ENCODE data around the gene TMEM91. TPM values are rescaled to one million over a fixed set of nuclear protein-coding genes. Genes with fewer than 3 reads are reported as not detected.
"Not testable (repeated sequence)": the region's sequence is repeated elsewhere in the genome, so short reads cannot be mapped to it uniquely, and the experiment has no call there.

Gene TMEM91
- total RNA-seq, 1 experiment from 2014 or later: 5.3 TPM

DNA sequence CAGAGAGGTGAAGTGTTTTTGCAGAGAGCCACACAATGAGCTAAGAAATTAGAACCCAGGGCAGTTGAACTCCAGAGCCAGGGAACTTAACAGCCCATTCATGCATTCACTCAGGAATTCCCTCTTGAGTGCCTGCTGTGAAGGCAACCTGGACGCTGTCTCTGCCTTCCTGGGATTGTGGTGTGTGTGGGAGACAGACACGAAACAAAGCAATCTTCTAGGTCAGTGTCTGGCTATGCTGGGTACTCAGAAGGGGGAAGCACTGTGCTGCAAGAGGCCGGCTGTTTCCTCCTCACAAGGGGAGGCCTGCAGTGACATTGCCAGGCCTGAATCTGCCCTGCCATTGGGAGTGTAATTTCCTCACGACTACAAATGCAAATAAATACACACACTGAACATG lies 30.9 kb downstream of the TMEM91 start (continued):
- TF ChIP-seq, protein P1, sequence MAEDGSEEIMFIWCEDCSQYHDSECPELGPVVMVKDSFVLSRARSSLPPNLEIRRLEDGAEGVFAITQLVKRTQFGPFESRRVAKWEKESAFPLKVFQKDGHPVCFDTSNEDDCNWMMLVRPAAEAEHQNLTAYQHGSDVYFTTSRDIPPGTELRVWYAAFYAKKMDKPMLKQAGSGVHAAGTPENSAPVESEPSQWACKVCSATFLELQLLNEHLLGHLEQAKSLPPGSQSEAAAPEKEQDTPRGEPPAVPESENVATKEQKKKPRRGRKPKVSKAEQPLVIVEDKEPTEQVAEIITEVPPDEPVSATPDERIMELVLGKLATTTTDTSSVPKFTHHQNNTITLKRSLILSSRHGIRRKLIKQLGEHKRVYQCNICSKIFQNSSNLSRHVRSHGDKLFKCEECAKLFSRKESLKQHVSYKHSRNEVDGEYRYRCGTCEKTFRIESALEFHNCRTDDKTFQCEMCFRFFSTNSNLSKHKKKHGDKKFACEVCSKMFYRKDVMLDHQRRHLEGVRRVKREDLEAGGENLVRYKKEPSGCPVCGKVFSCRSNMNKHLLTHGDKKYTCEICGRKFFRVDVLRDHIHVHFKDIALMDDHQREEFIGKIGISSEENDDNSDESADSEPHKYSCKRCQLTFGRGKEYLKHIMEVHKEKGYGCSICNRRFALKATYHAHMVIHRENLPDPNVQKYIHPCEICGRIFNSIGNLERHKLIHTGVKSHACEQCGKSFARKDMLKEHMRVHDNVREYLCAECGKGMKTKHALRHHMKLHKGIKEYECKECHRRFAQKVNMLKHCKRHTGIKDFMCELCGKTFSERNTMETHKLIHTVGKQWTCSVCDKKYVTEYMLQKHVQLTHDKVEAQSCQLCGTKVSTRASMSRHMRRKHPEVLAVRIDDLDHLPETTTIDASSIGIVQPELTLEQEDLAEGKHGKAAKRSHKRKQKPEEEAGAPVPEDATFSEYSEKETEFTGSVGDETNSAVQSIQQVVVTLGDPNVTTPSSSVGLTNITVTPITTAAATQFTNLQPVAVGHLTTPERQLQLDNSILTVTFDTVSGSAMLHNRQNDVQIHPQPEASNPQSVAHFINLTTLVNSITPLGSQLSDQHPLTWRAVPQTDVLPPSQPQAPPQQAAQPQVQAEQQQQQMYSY (CRISPR knock-in tag; IDR thresholded peaks at IDR 0.05): no peak
- no peak for TF ChIP-seq GABPB1 (CRISPR knock-in tag; IDR thresholded peaks at IDR 0.05)
- no peak for TF ChIP-seq RELA (CRISPR knock-in tag; IDR thresholded peaks at IDR 0.05; ENCODE audit: borderline replicate concordance)
- TF ChIP-seq ZNF416 (CRISPR knock-in tag; IDR thresholded peaks at IDR 0.05): no peak
- TF ChIP-seq, protein P2, sequence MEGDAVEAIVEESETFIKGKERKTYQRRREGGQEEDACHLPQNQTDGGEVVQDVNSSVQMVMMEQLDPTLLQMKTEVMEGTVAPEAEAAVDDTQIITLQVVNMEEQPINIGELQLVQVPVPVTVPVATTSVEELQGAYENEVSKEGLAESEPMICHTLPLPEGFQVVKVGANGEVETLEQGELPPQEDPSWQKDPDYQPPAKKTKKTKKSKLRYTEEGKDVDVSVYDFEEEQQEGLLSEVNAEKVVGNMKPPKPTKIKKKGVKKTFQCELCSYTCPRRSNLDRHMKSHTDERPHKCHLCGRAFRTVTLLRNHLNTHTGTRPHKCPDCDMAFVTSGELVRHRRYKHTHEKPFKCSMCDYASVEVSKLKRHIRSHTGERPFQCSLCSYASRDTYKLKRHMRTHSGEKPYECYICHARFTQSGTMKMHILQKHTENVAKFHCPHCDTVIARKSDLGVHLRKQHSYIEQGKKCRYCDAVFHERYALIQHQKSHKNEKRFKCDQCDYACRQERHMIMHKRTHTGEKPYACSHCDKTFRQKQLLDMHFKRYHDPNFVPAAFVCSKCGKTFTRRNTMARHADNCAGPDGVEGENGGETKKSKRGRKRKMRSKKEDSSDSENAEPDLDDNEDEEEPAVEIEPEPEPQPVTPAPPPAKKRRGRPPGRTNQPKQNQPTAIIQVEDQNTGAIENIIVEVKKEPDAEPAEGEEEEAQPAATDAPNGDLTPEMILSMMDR (IDR thresholded peaks at IDR 0.05): no peak
- TF ChIP-seq, protein P3, sequence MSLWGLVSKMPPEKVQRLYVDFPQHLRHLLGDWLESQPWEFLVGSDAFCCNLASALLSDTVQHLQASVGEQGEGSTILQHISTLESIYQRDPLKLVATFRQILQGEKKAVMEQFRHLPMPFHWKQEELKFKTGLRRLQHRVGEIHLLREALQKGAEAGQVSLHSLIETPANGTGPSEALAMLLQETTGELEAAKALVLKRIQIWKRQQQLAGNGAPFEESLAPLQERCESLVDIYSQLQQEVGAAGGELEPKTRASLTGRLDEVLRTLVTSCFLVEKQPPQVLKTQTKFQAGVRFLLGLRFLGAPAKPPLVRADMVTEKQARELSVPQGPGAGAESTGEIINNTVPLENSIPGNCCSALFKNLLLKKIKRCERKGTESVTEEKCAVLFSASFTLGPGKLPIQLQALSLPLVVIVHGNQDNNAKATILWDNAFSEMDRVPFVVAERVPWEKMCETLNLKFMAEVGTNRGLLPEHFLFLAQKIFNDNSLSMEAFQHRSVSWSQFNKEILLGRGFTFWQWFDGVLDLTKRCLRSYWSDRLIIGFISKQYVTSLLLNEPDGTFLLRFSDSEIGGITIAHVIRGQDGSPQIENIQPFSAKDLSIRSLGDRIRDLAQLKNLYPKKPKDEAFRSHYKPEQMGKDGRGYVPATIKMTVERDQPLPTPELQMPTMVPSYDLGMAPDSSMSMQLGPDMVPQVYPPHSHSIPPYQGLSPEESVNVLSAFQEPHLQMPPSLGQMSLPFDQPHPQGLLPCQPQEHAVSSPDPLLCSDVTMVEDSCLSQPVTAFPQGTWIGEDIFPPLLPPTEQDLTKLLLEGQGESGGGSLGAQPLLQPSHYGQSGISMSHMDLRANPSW (CRISPR knock-in tag; conservative IDR thresholded peaks at IDR 0.05; ENCODE audit: low read depth): no peak
- no peak for TF ChIP-seq ELF4 (CRISPR knock-in tag; IDR thresholded peaks at IDR 0.05; ENCODE audit: low read depth)

DNA sequence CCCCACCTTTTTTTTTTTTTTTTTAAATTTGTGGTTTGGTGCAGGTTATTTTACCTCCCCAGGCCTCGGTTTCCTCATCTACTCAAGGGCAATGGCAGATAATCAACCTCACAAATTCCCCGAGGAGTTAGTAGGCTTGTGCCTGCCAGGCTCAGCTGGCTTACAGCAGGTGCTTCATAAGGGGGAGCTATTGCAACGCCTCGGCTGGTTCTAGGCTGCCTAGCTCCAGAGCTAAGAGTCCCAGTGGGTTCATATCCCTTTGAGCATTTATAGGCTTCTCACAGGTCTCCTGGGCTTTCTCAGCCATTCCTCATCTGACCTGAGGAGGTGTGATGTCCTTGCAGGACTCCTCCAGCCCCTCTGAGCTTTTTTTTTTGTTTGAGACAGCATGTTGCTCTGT lies 31.9 kb downstream of the TMEM91 start:
- H3K36me3 Mint-ChIP-seq: no peaks in the 10 kb centered on the region
- TF ChIP-seq TCF7 (CRISPR knock-in tag; IDR thresholded peaks at IDR 0.05; ENCODE audit: low read depth) (no peak), FOXP1 (CRISPR knock-in tag; IDR thresholded peaks at IDR 0.05; ENCODE audit: borderline replicate concordance) (no peak), CBFB (CRISPR knock-in tag; IDR thresholded peaks at IDR 0.05; ENCODE audit: low read depth) (no peak), PRRX2 (CRISPR knock-in tag; IDR thresholded peaks at IDR 0.05) (no peak)
- TF ChIP-seq, protein P4, sequence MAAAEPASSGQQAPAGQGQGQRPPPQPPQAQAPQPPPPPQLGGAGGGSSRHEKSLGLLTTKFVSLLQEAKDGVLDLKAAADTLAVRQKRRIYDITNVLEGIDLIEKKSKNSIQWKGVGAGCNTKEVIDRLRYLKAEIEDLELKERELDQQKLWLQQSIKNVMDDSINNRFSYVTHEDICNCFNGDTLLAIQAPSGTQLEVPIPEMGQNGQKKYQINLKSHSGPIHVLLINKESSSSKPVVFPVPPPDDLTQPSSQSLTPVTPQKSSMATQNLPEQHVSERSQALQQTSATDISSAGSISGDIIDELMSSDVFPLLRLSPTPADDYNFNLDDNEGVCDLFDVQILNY (CRISPR knock-in tag; IDR thresholded peaks at IDR 0.05): no peak
- TF ChIP-seq, protein P5, sequence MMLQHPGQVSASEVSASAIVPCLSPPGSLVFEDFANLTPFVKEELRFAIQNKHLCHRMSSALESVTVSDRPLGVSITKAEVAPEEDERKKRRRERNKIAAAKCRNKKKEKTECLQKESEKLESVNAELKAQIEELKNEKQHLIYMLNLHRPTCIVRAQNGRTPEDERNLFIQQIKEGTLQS (CRISPR knock-in tag; conservative IDR thresholded peaks at IDR 0.05): no peak
- TF ChIP-seq, protein P6, sequence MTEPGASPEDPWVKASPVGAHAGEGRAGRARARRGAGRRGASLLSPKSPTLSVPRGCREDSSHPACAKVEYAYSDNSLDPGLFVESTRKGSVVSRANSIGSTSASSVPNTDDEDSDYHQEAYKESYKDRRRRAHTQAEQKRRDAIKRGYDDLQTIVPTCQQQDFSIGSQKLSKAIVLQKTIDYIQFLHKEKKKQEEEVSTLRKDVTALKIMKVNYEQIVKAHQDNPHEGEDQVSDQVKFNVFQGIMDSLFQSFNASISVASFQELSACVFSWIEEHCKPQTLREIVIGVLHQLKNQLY (CRISPR knock-in tag; IDR thresholded peaks at IDR 0.05): no peak
- TF ChIP-seq, protein P7, sequence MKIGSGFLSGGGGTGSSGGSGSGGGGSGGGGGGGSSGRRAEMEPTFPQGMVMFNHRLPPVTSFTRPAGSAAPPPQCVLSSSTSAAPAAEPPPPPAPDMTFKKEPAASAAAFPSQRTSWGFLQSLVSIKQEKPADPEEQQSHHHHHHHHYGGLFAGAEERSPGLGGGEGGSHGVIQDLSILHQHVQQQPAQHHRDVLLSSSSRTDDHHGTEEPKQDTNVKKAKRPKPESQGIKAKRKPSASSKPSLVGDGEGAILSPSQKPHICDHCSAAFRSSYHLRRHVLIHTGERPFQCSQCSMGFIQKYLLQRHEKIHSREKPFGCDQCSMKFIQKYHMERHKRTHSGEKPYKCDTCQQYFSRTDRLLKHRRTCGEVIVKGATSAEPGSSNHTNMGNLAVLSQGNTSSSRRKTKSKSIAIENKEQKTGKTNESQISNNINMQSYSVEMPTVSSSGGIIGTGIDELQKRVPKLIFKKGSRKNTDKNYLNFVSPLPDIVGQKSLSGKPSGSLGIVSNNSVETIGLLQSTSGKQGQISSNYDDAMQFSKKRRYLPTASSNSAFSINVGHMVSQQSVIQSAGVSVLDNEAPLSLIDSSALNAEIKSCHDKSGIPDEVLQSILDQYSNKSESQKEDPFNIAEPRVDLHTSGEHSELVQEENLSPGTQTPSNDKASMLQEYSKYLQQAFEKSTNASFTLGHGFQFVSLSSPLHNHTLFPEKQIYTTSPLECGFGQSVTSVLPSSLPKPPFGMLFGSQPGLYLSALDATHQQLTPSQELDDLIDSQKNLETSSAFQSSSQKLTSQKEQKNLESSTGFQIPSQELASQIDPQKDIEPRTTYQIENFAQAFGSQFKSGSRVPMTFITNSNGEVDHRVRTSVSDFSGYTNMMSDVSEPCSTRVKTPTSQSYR (CRISPR knock-in tag; IDR thresholded peaks at IDR 0.05): no peak
- H3K27ac Mint-ChIP-seq: no peak overlapping the region
- ATAC-seq: peak; percentile 58
- no peaks in the 10 kb centered on the region for H3K9me3 Mint-ChIP-seq
- DNase-seq (ENCODE audit: low spot score): no peak
- H3K27me3 Mint-ChIP-seq (ENCODE audit: low read depth): no peaks in the 10 kb centered on the region
- ChIA-PET POLR2A (interaction anchor here (0.7 to 1.9 kb wide), 5 partner anchors 19 to 347 kb away, joined by 4 to 10 read pairs (median 6); partner anchors contain the start of genes B3GNT8 and DMAC2), CTCF (interaction anchor here (0.6 to 3.8 kb wide), 20 partner anchors 10 to 410 kb away, joined by 3 to 25 read pairs (median 6); partner anchors contain the start of genes B3GNT8, B9D2 and DMAC2)
- H3K4me1 Mint-ChIP-seq: peaks cover 13% of the 10 kb centered on the region
- H3K4me3 Mint-ChIP-seq: no peak overlapping the region

DNA sequence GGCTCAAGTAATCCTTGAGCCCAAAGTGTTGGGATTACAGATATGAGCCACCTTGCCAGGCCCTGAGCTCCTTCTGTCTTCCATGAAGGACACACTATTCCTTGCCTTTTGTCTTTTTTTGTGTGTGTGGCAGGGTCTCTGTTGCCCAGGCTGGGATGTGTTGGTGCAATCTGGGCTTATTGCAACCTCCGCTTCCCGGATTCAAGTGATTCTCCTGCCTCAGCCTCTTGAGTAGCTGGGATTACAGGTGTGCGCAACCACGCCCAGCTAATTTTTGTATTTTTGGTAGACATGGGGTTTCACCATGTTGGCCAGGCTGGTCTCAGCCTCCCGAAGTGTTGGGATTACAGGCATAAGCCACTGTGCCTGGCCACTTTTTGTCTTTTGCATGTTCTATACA lies 32.5 kb downstream of the TMEM91 start:
- not testable (repeated sequence) for H3K27ac Mint-ChIP-seq; H3K27me3 Mint-ChIP-seq (ENCODE audit: low read depth); H3K4me3 Mint-ChIP-seq; H3K36me3 Mint-ChIP-seq; DNase-seq (ENCODE audit: low spot score); ATAC-seq; H3K9me3 Mint-ChIP-seq
- ChIA-PET POLR2A (interaction anchor here (0.7 to 1.9 kb wide), 4 partner anchors 18 to 348 kb away, joined by 4 to 10 read pairs (median 7); partner anchors contain the start of genes B3GNT8 and DMAC2), CTCF (interaction anchor here (0.6 to 3.8 kb wide), 17 partner anchors 11 to 162 kb away, joined by 3 to 25 read pairs (median 6); partner anchors contain the start of genes B3GNT8, B9D2 and DMAC2)
- H3K4me1 Mint-ChIP-seq: peaks cover 13% of the 10 kb centered on the region

Measured in WTC11 (cell line).